ENCODE results near the gene CREB3L2. TPM values are rescaled to one million over a fixed set of nuclear protein-coding genes. Genes with fewer than 3 reads are reported as not detected.

Gene CREB3L2
- total RNA-seq, 2 experiments from 2014 or later, result 22.7 to 79.0 TPM

DNA sequence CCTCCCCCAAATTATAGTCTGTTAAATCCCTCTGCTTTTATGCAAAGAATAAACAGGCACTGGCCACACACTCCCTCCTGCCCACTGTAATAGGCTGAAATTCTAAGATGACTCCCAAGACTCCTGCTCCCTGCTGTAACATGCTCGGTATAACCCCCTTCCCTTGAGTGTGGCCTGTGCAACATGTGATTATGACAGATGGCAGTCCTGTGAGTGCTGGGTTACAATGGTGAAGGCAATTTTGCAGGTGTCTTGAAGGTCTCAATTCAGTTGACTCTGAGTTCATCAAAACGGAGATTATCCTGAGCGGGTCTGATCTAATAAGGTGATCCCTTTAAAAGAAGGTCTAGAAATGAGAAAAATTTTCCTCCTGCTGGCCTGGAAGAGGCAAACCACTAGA is 55.9 kb downstream of the CREB3L2 start:
- BruUV-seq (replicated peaks), result no TSS peak
- no peaks in the 10 kb centered on the region for H4K20me1 ChIP-seq (ENCODE audit: insufficient read depth, low read length)
- no peaks in the 10 kb centered on the region for H3K4me1 ChIP-seq (ENCODE audit: insufficient read depth, low read length, poor library complexity, severe bottlenecking)
- no peaks in the 10 kb centered on the region for H3K36me3 ChIP-seq (ENCODE audit: insufficient read depth, low read length)
- no peaks in the 10 kb centered on the region for H3K9me2 ChIP-seq (ENCODE audit: insufficient read depth, low read length)
- H3K27ac ChIP-seq (ENCODE audit: low read depth, low read length, poor library complexity, severe bottlenecking), result no peak overlapping the region
- H3K79me2 ChIP-seq (ENCODE audit: insufficient read depth, low read depth, low read length), result no peaks in the 10 kb centered on the region
- no peak overlapping the region for H3K4me2 ChIP-seq (ENCODE audit: low read length)
- ChIA-PET CTCF (ENCODE audit: unreplicated experiment) (no interaction called here), POLR2A (interaction anchor here (0.7 to 1.3 kb wide), 3 partner anchors 10 to 52 kb away, joined by 3 to 4 read pairs (median 4); no protein-coding TSS in a partner anchor)
- no peak for DNase-seq (ENCODE audit: low spot score)
- no peaks in the 10 kb centered on the region for H3K9me3 ChIP-seq (ENCODE audit: low read length)
- H3K4me3 ChIP-seq (ENCODE audit: low read depth, low read length, poor library complexity, severe bottlenecking), result no peak overlapping the region
- intact Hi-C loops (cut with micrococcal nuclease; ENCODE audit: unreplicated experiment), result no loop called here
- TF ChIP-seq EZH2phosphoT487 (IDR thresholded peaks at IDR 0.05; ENCODE audit: borderline replicate concordance, low read depth, low read length) (no peak), CTCF (conservative IDR thresholded peaks at IDR 0.05; ENCODE audit: low read length) (no peak)
- H2AFZ ChIP-seq (ENCODE audit: low read length), result no peak overlapping the region

- H3K36me3 ChIP-seq (ENCODE audit: insufficient read depth, low read length), result no peaks in the 10 kb centered on the region
- no peak overlapping the region for H3K27ac ChIP-seq (ENCODE audit: low read depth, low read length, poor library complexity, severe bottlenecking)
- H3K4me1 ChIP-seq (ENCODE audit: insufficient read depth, low read length, poor library complexity, severe bottlenecking), result no peaks in the 10 kb centered on the region
- ChIA-PET CTCF (ENCODE audit: unreplicated experiment) (no interaction called here), POLR2A (no interaction called here)
- no peaks in the 10 kb centered on the region for H3K9me2 ChIP-seq (ENCODE audit: insufficient read depth, low read length)
- H2AFZ ChIP-seq (ENCODE audit: low read length), result no peak overlapping the region
- TF ChIP-seq CTCF (conservative IDR thresholded peaks at IDR 0.05; ENCODE audit: low read length) (no peak), EZH2phosphoT487 (IDR thresholded peaks at IDR 0.05; ENCODE audit: borderline replicate concordance, low read depth, low read length) (no peak)
- BruUV-seq (replicated peaks), result no TSS peak
- no peak for DNase-seq (ENCODE audit: low spot score)
- no peaks in the 10 kb centered on the region for H3K9me3 ChIP-seq (ENCODE audit: low read length)
- no peak overlapping the region for H3K4me2 ChIP-seq (ENCODE audit: low read length)
- H3K4me3 ChIP-seq (ENCODE audit: low read depth, low read length, poor library complexity, severe bottlenecking), result no peak overlapping the region
- no peaks in the 10 kb centered on the region for H3K79me2 ChIP-seq (ENCODE audit: insufficient read depth, low read depth, low read length)
- H4K20me1 ChIP-seq (ENCODE audit: insufficient read depth, low read length), result no peaks in the 10 kb centered on the region; the same call in 1 of the 2 replicates
- intact Hi-C loops (cut with micrococcal nuclease; ENCODE audit: unreplicated experiment), result loop anchor here (1.0 kb wide), 1 partner anchor 28 kb away; no protein-coding TSS in a partner anchor
Observed at GRCh38 chr7:137944168-137944567, 57.7 kb downstream of the CREB3L2 start.

GRCh38 chr7:137943132-137943551 is 58.7 kb downstream of the CREB3L2 start:
- H3K4me3 ChIP-seq (ENCODE audit: low read depth, low read length, poor library complexity, severe bottlenecking), result no peak overlapping the region
- H3K4me1 ChIP-seq (ENCODE audit: insufficient read depth, low read length, poor library complexity, severe bottlenecking), result no peaks in the 10 kb centered on the region
- H2AFZ ChIP-seq (ENCODE audit: low read length), result no peak overlapping the region
- DNase-seq (ENCODE audit: low spot score), result no peak
- no peak overlapping the region for H3K4me2 ChIP-seq (ENCODE audit: low read length)
- no peak overlapping the region for H3K27ac ChIP-seq (ENCODE audit: low read depth, low read length, poor library complexity, severe bottlenecking)
- no peaks in the 10 kb centered on the region for H3K9me2 ChIP-seq (ENCODE audit: insufficient read depth, low read length)
- TF ChIP-seq EZH2phosphoT487 (IDR thresholded peaks at IDR 0.05; ENCODE audit: borderline replicate concordance, low read depth, low read length) (no peak), CTCF (conservative IDR thresholded peaks at IDR 0.05; ENCODE audit: low read length) (no peak)
- no TSS peak for BruUV-seq (replicated peaks)
- H3K79me2 ChIP-seq (ENCODE audit: insufficient read depth, low read depth, low read length), result no peaks in the 10 kb centered on the region
- intact Hi-C loops (cut with micrococcal nuclease; ENCODE audit: unreplicated experiment), result no loop called here
- H4K20me1 ChIP-seq (ENCODE audit: insufficient read depth, low read length), result no peaks in the 10 kb centered on the region; the same call in 1 of the 2 replicates
- ChIA-PET POLR2A (interaction anchor here (0.6 to 1.9 kb wide), 4 partner anchors 8 to 1552 kb away, joined by 3 to 5 read pairs (median 4); no protein-coding TSS in a partner anchor), CTCF (ENCODE audit: unreplicated experiment) (no interaction called here)
- H3K36me3 ChIP-seq (ENCODE audit: insufficient read depth, low read length), result no peaks in the 10 kb centered on the region
- no peaks in the 10 kb centered on the region for H3K9me3 ChIP-seq (ENCODE audit: low read length)

All from OCI-LY7 (cell line).